Adipose tissue (tissue), 3 donors: Measurements from ENCODE around the gene CEMIP2. TPM values are rescaled to one million over a fixed set of nuclear protein-coding genes. Genes with fewer than 3 reads are reported as not detected.
"Not testable (repeated sequence)": the region's sequence is repeated elsewhere in the genome, so short reads cannot be mapped to it uniquely, and the experiment has no call there.

Source experiments
- H3K27ac ChIP-seq: one replicate; pipeline ENCODE4 v1.5.1; 2013; ENCODE audit warnings: low read depth, low read length
- WGBS, 3 donors: extraction: QIAGEN DNeasy Blood & Tissue Kit; methylation state at CpG; one replicate each; pipeline ENCODE4 v1.1.7; 2013; 5-methylcytosine and 5-hydroxymethylcytosine counted together
- polyA plus RNA-seq, 3 donors: library from polyadenylated mRNA; stranded (reverse); fragments of 200-250 nt; gene quantifications; one replicate each; pipeline ENCODE4 v1.2.3, GENCODE V29; 2013
- donor health status: healthy with polysubstance abuse.
- donor health status: Bipolar disorder and iron deficiency.
- donor health status: healthy.

Gene CEMIP2
- polyA plus RNA-seq, 3 donors: 12.4 to 57.5 (median 23.8) TPM

DNA sequence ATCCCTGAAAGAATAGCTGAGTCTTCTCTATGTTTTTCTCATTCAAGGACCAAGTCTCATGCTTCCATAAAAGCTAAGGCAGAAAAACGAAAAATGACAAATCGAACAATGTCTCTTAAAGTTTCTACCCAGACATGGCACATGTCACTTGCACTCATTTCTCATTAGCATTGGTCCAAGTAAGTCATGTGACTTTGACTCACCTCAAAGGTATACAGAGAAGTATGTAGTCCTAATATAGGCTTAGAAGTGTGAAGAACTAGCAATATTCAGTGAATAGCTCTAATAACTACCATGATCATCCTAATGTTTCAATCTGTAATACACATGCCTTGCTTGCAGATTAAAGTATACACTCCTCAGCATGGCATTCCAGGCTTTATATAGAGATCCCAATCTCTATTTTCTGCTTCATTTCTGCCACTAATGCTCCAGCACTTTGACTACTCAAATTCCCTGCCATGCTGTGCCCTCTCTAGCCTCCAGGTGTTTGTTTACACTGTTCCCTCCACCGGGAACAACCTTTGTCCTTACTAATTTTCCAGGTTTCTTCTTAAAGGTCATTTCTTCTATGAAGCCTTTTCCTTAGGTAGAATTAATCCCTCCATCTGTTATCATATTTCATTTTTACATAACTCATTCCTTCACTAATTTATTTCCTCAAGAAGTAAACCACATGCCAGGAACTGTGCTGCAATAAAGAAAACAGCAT lies 98.9 kb downstream of the CEMIP2 start:
- 73 to 91% (median 88%) methylated on average over 3 of the region's 3 CpGs for WGBS, 3 donors
- H3K27ac ChIP-seq: no peak overlapping the region

DNA sequence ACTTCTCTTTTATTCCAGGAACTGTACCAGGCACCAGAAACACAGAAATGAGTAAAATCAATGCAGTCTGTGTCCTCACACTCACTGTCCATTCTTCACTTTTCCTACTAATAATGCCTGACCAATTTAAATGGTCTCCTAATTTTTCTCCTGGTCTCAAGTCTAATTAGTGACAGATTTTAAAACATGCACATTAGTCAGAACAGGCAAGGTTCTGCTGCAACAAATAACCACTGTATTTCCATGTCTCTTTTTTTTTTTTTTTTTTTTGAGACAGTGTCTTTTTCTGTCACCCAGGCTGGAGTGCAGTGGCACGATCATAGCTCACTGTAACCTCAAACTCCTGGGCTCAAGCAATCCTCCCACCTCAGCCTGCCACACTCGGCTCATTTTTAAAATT lies 99.6 kb downstream of the CEMIP2 start:
- H3K27ac ChIP-seq: no peak overlapping the region
- 91 to 99% (median 97%) methylated on average over 2 of the region's 2 CpGs for WGBS, 3 donors

DNA sequence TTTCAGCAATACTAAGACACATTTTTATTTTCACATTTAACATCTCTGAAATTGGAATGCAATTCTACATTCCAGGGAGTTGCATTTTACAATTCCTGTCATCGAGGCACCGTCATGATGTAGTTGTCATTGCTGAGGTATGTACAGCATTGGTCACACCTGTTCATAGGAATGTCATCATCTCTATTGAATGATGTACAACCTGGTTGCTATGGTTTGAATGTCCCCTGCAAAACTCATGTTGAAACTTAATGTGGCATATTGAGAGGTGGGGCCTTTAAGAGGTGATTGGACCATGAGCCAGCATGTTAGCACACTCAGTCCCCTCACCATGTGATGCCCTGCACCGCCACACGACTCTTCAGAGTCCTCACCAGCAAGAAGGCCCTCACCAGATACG lies 103.1 kb downstream of the CEMIP2 start:
- WGBS, 3 donors: 83 to 96% (median 95%) methylated on average over 5 of the region's 5 CpGs
- no peak overlapping the region for H3K27ac ChIP-seq

DNA sequence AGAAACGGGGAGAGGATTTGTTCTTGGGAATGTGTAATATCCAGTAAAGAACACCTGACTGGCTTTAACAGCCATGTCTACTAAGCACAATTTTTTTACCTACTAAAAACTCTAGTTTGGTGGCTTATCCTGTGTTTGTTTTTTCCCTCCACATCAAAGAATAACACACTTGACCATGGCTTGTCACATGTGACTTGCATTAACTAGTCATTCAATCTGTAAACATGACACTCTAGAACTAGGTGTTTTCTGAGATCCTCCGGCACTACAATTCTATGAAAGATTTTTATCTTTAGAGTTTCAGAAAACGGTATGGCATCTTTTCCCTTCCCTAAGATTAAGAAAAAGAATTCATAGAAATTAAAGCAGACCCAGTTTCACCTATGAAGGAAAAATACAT lies 103.7 kb downstream of the CEMIP2 start:
- WGBS, 3 donors: 55 to 81% (median 64%) methylated on average over 3 of the region's 3 CpGs
- no peak overlapping the region for H3K27ac ChIP-seq

DNA sequence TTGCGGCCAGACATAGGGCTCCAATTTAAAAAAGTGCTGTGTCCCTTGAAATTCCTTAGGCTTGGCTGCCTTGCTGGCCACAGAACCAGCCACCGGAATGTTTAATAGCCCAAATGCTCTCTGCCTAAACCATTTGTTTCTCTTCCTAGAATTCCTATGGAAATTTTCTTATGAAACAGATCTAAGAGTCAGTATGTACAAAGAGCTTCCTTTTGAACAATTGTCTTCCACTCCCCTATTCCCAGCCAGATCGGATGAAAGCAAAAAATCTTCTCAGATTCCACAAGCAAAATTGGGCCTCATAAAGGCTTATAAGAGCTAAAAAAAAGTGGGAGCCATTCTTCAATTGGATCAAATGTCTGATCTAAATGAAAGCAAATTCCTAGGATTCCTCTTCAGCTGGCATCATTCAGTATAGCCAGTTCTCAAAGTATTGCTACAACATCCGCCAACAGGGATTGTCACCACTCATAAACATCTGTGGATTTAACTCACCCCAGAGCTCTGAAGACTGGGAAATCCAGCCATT lies 104.3 kb downstream of the CEMIP2 start:
- no peak overlapping the region for H3K27ac ChIP-seq
- 82 to 83% (median 82%) methylated on average over 4 of the region's 4 CpGs for WGBS, 3 donors

DNA sequence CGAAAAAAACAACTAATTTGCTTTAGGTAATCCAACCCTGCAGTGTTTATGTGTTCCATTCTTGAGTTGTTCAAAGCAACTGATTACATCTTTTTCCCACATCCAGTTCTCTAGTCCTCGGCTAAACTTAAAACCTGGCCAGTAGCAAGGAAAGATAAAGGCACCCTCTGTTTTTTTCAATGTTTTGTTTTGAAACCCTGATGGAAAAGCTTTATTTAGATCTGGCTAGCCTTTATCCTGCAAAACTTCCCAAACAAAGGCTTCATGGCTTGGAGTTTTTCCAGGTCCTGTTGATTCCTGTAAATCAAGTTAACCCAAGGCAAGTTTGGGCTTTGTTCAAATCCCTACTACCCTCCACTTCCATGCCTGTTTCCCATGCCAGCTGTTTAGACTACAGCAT lies 105.1 kb downstream of the CEMIP2 start:
- H3K27ac ChIP-seq: no peak overlapping the region

DNA sequence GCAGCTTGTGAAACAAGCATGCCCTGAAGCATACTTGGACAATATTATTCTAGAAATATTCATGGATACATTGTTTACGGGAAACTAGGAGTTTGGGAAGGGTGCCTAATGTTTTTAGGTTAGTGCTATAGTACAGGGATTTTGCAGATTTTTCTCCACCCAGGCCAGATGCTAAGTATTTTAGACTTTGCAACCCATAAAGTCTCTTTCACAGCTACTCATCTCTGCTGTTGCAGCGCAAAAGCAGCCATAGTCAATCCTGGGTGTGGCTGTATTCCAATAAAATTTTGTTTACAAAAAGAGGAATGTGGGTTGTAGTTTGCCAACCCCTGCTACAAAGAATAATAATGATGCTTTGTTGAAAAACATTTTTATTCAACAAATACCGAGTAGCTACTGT lies 106.2 kb downstream of the CEMIP2 start:
- 72 to 78% (median 78%) methylated on average over 3 of the region's 3 CpGs for WGBS, 3 donors
- no peak overlapping the region for H3K27ac ChIP-seq

More for the DNA sequence above, 105.1 kb downstream of the CEMIP2 start:
- 40 to 48% (median 40%) methylated on average over 2 of the region's 2 CpGs for WGBS, 3 donors

DNA sequence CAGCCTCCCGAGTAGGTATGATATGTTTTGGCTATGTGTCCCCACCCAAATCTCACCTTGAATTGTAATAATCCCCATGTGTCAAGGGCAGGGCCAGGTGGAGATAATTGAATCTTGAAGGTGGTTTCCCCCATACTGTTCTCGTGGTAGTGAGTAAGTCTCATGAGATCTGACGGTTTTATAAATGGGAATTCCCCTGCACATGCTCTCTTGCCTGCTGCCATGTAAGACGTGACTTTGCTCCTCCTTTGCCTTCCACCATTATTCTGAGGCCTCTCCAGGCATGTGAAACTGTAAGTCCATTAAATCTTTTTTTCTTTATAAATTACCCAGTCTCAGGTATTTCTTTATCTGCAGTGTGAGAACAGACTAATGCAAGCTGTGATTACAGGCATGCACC lies 111.0 kb downstream of the CEMIP2 start:
- not testable (repeated sequence) for H3K27ac ChIP-seq
- WGBS, 3 donors: 87 to 90% (median 88%) methylated on average over 4 of the region's 4 CpGs

DNA sequence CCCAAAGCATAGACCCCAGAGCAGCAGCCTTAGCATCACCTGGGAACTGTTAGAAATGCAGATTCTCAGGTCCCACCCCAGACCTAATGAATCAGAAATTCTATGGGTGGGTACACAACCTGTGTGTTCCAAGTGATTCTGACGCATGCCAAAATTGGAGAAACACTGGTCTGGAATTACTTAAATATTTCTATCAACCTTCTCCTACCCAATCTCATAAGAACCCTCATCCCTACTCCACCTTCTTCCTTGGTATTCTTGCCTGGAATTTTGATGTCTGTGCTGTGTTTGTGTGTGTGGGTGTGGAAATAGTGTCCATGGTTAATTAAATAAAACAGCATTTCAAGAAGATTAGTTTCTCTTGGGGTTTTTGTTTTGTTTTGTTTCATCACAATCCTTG lies 111.8 kb downstream of the CEMIP2 start:
- H3K27ac ChIP-seq: no peak overlapping the region
- WGBS, 3 donors: 81 to 92% (median 91%) methylated on average over 1 of the region's 1 CpG

DNA sequence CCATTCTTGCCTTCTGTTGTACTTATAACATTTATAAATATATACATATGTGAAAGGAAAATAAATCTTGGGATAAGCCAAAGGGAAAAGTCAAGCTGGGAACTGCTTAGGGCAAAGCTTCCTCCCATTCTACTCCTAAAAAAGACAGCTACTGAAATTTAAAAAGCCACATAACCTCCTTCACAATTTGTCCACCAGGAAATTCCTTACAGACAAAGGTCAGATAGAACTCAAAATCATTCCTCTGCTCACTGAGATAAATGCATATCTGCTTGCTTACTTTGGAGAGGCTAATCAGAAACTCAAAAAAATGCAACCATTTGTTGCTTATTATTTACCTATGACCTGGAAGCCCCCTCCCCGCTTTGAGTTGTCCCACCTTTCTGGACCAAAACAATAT lies 112.5 kb downstream of the CEMIP2 start:
- 29 to 91% (median 82%) methylated on average over 1 of the region's 1 CpG for WGBS, 3 donors
- no peak overlapping the region for H3K27ac ChIP-seq

DNA sequence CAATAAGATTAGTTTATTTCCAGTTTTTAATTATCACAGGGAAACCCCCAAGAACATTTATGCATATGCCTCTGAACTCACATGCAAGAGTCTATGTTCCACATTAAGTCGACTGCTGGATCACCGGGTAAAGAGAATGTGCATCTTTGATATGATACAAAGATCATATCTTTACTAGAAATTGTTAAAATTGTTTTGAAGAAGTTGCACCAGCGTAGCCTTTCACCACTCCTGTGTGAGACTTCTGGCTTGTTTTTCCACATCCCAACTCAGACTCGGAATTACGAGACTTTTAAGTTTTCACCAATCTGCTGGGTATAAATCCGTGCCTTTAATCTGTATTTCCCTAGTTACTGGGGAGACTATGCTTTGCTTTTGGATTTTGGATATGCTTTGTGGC lies 113.2 kb downstream of the CEMIP2 start:
- H3K27ac ChIP-seq: no peak overlapping the region
- WGBS, 3 donors: 66 to 86% (median 71%) methylated on average over 6 of the region's 6 CpGs

DNA sequence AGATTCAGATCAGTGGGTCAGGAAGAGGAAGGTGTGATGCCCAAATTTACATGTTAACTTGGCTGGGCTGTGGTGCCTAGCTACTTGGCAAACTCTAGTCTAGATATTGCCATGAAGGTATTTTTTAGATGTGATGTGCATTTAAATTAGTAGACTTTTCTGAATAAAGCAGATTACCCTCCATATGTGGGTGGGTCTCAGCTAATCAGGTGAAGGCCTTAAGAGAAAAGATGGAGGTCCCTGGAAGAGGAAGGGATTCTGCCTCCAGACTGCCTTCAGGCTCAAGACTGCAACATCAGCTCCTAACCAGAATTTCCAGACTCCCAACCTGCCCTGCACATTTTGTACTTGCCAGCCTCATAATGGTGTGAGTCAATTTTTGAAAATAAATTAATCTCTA lies 115.8 kb downstream of the CEMIP2 start:
- H3K27ac ChIP-seq: no peak overlapping the region

DNA sequence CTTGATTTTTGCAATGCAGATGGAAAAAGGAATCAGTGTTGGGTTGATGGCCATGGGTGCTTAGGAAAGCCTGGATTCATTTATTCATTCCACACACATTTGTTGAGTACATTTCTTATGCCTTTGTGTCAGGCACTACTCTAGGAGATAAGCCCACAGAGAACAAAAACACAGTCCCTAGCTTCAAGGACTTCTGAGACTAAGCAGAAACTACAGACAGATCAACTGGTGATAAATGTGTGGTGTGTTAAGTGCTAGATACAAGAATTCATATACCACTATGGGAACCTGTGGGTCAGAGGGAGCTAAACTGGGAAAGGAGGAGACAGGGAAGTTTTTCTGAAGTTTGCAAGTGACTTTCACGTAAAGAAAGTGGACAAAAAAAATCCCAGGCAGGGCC lies 119.9 kb downstream of the CEMIP2 start:
- H3K27ac ChIP-seq: no peak overlapping the region

DNA sequence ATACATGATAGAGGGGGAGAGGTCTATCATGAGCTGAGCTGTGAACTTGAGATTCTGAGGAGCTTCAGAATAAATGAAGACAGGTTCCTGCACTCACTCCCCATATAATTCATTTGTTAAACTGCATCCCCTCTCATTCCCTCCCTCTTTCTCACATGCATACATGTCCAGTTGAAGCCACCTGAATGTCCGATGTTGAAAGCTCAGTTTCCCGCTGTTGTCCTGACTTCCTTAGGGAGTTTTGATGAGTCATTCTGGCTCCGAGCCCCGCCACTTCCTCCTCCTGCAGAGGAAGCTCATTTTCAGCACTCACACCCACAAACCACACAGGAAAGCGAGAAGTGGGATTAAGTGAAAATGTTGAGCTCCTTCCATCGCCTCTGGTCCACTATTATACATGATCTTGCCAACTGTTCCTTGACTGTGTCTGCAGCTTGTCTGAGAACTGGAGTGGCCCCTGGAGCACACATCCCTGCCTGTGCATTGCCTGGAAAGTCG lies 121.2 kb downstream of the CEMIP2 start:
- WGBS, 3 donors: 1 to 42% (median 2%) methylated on average over 7 of the region's 7 CpGs
- H3K27ac ChIP-seq: no peak overlapping the region

More for the DNA sequence above, 119.9 kb downstream of the CEMIP2 start:
- WGBS, 3 donors: 86 to 95% (median 90%) methylated on average over 1 of the region's 1 CpG

DNA sequence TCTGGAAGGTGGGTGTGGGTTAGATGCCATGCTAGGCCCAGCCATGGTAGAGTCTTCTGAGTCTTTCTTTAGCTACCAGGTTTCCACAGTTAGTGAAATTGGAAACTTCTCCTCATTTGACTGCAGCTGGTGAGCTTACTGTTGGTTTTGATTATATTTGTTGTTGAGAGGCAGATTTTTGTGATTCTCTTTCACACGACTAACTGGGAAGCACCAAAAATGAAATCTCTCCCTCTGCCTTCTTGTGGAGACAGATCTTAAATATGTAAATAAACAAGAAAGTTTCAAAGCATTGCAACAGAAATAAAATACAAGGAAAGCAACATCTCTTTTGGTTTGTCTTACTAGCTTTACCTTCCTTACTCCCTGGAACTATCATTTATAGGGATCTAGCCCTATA lies 122.2 kb downstream of the CEMIP2 start:
- H3K27ac ChIP-seq: no peak overlapping the region
- WGBS, 3 donors: 82 to 92% (median 85%) methylated on average over 1 of the region's 1 CpG

DNA sequence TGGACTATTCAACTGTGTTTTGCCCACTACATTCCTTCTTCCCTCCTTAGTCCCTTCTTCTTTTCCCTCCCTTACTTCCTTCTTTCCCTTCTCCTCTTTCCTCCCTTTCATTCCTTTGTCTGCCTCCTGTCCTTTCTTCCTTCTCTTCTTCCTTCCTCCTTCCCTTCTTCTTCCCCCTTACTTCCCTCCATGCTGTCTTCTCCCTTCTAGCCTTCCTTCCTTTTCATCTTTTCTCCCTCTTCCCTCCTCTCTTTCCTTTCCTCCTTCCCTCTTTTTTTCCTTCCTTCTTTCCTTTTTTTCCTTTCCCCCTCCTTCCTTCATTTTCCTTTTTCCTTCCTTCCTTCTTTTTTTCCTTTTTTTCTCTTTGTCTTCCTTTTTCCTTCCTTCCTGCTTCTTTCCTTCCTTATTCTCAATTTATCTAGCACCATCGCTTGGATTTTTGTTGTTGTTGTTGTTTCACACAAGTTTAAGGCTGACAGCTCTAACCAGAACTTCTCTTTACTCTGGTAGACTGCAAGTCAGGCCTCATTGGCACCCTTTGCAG lies 123.4 kb downstream of the CEMIP2 start:
- WGBS, 3 donors: 80 to 81% (median 80%) methylated on average over 1 of the region's 1 CpG
- no peak overlapping the region for H3K27ac ChIP-seq

DNA sequence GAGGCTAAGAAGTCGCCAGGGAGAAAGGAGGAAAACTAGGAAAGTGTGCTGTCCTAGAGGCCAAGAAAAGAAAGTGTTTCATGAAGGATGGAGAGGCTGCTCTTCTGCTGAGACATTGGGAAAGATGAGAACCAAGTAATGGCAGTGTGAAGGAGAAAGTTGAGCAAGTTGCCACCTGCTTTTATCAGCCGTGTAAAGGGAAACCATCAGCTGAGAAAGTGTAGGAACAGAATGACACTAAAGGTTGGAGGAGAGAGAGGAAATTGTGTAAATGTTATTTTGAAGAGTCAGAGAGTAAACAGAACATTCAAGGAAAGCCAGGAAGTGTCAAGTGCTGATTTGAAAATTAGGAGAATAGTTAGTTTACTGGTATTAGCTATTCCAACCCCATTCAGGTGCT lies 125.0 kb downstream of the CEMIP2 start:
- WGBS, 3 donors: 56 to 60% (median 58%) methylated on average over 2 of the region's 2 CpGs
- peak overlapping the region; percentile 44 for H3K27ac ChIP-seq

DNA sequence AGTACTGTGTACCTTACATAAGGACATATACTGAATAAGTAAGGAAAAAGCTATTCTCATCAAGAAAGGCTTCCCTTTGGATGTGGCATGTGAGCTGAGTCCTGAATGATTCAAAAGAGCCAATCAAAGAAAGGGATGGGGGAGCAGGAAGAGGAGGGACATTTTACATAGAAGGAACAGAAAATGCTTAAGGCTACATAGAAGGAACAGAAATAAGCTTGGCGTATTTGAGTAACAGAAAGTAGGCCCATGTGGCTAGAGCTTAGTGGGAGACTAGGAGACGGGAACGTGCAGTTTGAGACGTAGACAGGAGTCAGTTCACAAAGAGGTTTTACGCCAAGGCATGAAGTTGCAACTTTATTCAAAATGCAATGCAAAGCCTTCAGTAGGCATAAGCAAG lies 126.3 kb downstream of the CEMIP2 start:
- WGBS, 3 donors: 86 to 92% (median 88%) methylated on average over 5 of the region's 5 CpGs
- no peak overlapping the region for H3K27ac ChIP-seq

DNA sequence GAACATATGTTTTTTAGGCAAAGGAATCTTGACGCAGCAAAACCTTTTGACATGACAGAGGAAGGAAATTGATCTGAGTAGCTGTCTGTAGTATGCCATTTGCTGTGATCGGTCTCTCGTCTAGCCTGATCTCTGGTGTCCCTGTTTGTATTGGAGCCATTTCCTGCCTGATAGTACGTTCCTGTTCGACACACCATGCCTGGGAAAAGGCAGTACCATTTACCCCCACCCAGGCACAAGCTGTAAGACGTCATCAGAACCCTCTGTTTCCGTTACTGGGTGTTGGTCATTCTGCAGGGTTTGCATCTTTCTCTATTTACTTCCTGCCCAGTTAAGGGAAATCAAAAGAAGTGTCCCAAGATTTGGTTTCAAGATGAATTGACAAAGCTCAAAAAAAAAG lies 129.7 kb downstream of the CEMIP2 start:
- 28 to 45% (median 35%) methylated on average over 7 of the region's 7 CpGs for WGBS, 3 donors
- H3K27ac ChIP-seq: no peak overlapping the region

DNA sequence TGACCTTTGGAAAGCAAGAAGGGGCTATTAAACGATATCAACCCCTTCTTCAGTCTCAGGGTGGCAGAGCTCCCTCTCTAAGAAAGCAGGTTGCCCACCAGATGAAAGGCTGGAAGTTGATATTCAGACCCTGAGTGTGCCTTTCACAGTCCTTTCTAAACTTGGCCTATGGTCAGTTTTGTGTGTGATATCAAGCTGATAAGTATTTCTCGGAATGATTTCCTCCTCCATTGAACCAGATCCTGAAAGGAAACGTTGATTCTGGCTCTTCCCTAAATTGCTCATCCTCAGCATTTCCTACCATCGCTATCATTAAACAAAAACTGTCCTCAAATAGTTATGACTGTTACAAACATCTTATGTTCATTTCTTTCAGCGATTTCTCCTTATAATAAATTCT lies 130.4 kb downstream of the CEMIP2 start:
- 49 to 59% (median 56%) methylated on average over 5 of the region's 5 CpGs for WGBS, 3 donors
- H3K27ac ChIP-seq: no peak overlapping the region
